H1 (cell line): ENCODE measurements around the gene TSPAN15. TPM values are rescaled to one million over a fixed set of nuclear protein-coding genes. Genes with fewer than 3 reads are reported as not detected.

Experiments
- CTCF ChIA-PET: fragments of 300-600 bp; sonication (Branson Sonifier 250); formaldehyde crosslinking; loops from one replicate; lab custom pipeline; 2021; ENCODE audit not compliant: partially characterized antibody; lab: Charles Lee
- POLR2A ChIA-PET: fragments of 300-600 bp; sonication (Branson Sonifier 250); formaldehyde crosslinking; loops from one replicate; lab custom pipeline; 2021; ENCODE audit warnings: inconsistent platforms; ENCODE audit not compliant: partially characterized antibody; lab: Charles Lee
- DNase-seq, 2 experiments: peaks; one replicate each; pipeline versions ENCODE4 v3.0.0 to v3.0.0-alpha.2; 2010 to 2022; ENCODE audit warnings: low spot score in 2 of 2, low read depth in 1 of 2, mixed read lengths in 1 of 2
- FAIRE-seq: peaks from 2 replicates; lab custom pipeline; 2011; peaks lifted over from hg19 to GRCh38; lab: Jason Lieb, UNC
- H2AFZ ChIP-seq: 2 replicates; pipeline ENCODE4 v1.8.1; 2012; ENCODE audit warnings: low read length, inconsistent platforms
- H2AK5ac ChIP-seq: 2 replicates; pipeline ENCODE4 v1.6.1; 2013; ENCODE audit warnings: low read depth, low read length
- H2BK120ac ChIP-seq: replicated peaks from 2 replicates; pipeline ENCODE3; 2013; ENCODE audit warnings: low read depth, low read length, inconsistent platforms
- H2BK12ac ChIP-seq: 2 replicates; pipeline ENCODE4 v1.6.1; 2013; ENCODE audit warnings: low read depth, low read length
- H2BK15ac ChIP-seq: 2 replicates; pipeline ENCODE4 v1.6.1; 2013; ENCODE audit warnings: low read length
- H2BK20ac ChIP-seq: 2 replicates; pipeline ENCODE4 v1.6.1; 2013; ENCODE audit warnings: low read length
- H2BK5ac ChIP-seq: 2 replicates; pipeline ENCODE4 v1.6.1; 2013; ENCODE audit warnings: low read depth, low read length
- H3K14ac ChIP-seq: 2 replicates; pipeline ENCODE4 v1.6.1; 2013; ENCODE audit warnings: inconsistent platforms; ENCODE audit not compliant: insufficient read length
- H3K18ac ChIP-seq: 2 replicates; pipeline ENCODE4 v1.6.1; 2013; ENCODE audit warnings: low read length; ENCODE audit errors: extremely low read depth
- H3K23ac ChIP-seq: 2 replicates; pipeline ENCODE4 v1.6.1; 2013; ENCODE audit warnings: inconsistent platforms; ENCODE audit not compliant: insufficient read length
- H3K23me2 ChIP-seq: 2 replicates; pipeline ENCODE4 v1.6.1; 2013; ENCODE audit warnings: low read depth, low read length
- H3K27ac ChIP-seq: 2 replicates; pipeline ENCODE4 v1.6.1; 2011; ENCODE audit warnings: low read depth, low read length, inconsistent platforms
- H3K27me3 ChIP-seq, 4 experiments: replicated peaks in 1 of 4; 1 replicate in 1 of 4; 2 replicates in 3 of 4; pipeline versions ENCODE4 v1.6.1 to v1.8.1; 2011 to 2013; ENCODE audit warnings: low read length in 3 of 4, mild to moderate bottlenecking in 3 of 4, inconsistent platforms in 2 of 4, mixed read lengths in 2 of 4, moderate library complexity in 1 of 4; ENCODE audit not compliant: control insufficient read depth in 3 of 4, insufficient read depth in 3 of 4; ENCODE audit errors: extremely low read depth in 1 of 4
- H3K36me3 ChIP-seq, 4 experiments: 2 replicates each; pipeline versions ENCODE4 v1.6.1 to v1.8.1; 2011 to 2013; ENCODE audit warnings: mild to moderate bottlenecking in 4 of 4, low read length in 3 of 4, moderate library complexity in 2 of 4, control low read depth in 1 of 4, inconsistent platforms in 1 of 4; ENCODE audit not compliant: insufficient read depth in 4 of 4, control insufficient read depth in 2 of 4
- H3K4ac ChIP-seq: replicated peaks from 2 replicates; pipeline ENCODE3; 2013; ENCODE audit warnings: low read length, low read depth, mixed read lengths, inconsistent platforms; ENCODE audit not compliant: insufficient read length
- H3K4me1 ChIP-seq, 4 experiments: replicated peaks in 1 of 4; 1 replicate in 1 of 4; 2 replicates in 3 of 4; pipeline versions ENCODE4 v1.6.1 to v1.8.1; 2011 to 2013; ENCODE audit warnings: low read length in 3 of 4, inconsistent platforms in 2 of 4, mixed read lengths in 1 of 4; ENCODE audit not compliant: insufficient read depth in 4 of 4, control insufficient read depth in 3 of 4
- H3K4me2 ChIP-seq, 2 experiments: 2 replicates each; pipeline versions ENCODE4 v1.6.1 to v1.8.1; 2011 to 2013; ENCODE audit warnings: low read depth in 2 of 2, low read length in 2 of 2, control low read depth in 1 of 2, inconsistent platforms in 1 of 2, mild to moderate bottlenecking in 1 of 2; ENCODE audit not compliant: insufficient read depth in 1 of 2
- H3K4me3 ChIP-seq, 4 experiments: fragments of 200-600, 300-600 bp in 1 of 4; sonication (generic), shearing (Covaris generic), sonication (Bioruptor Twin) in 1 of 4; 2 replicates each; pipeline versions ENCODE4 v1.5.1 to v1.8.1; 2011 to 2016; ENCODE audit warnings: low read length in 4 of 4, low read depth in 3 of 4, control low read depth in 2 of 4, inconsistent platforms in 2 of 4, mild to moderate bottlenecking in 2 of 4, mixed read lengths in 1 of 4, moderate library complexity in 1 of 4; ENCODE audit not compliant: insufficient read depth in 2 of 4; ENCODE audit errors: extremely low read depth in 1 of 4
- H3K56ac ChIP-seq: replicated peaks from 2 replicates; pipeline ENCODE3; 2013; ENCODE audit warnings: low read depth, mild to moderate bottlenecking, mixed read lengths, low read length, inconsistent platforms; ENCODE audit not compliant: insufficient read length
- H3K79me1 ChIP-seq: 2 replicates; pipeline ENCODE4 v1.6.1; 2013; ENCODE audit warnings: low read depth, low read length, control low read depth
- H3K79me2 ChIP-seq, 2 experiments: 2 replicates each; pipeline versions ENCODE4 v1.6.1 to v1.8.1; 2012 to 2013; ENCODE audit warnings: low read length in 2 of 2, mild to moderate bottlenecking in 2 of 2, inconsistent platforms in 1 of 2; ENCODE audit not compliant: insufficient read depth in 2 of 2, control insufficient read depth in 1 of 2
- H3K9ac ChIP-seq, 4 experiments: replicated peaks in 1 of 4; 1 replicate in 1 of 4; 2 replicates in 3 of 4; pipeline versions ENCODE4 v1.6.1 to v1.8.1; 2011 to 2013; ENCODE audit warnings: low read depth in 3 of 4, low read length in 3 of 4, control low read depth in 2 of 4, mild to moderate bottlenecking in 2 of 4, moderate library complexity in 2 of 4, inconsistent platforms in 1 of 4; ENCODE audit errors: extremely low read depth in 1 of 4
- H3K9me3 ChIP-seq, 2 experiments: 2 replicates each; pipeline versions ENCODE4 v1.6.1 to v1.8.1; 2012 to 2013; ENCODE audit warnings: mild to moderate bottlenecking in 2 of 2, moderate library complexity in 2 of 2, control low read depth in 1 of 2, inconsistent platforms in 1 of 2, low read depth in 1 of 2, low read length in 1 of 2, mixed read lengths in 1 of 2; ENCODE audit not compliant: insufficient read depth in 2 of 2
- H4K20me1 ChIP-seq, 2 experiments: replicated peaks in 1 of 2; 2 replicates each; pipeline versions ENCODE3 to v1.8.1; 2011 to 2013; ENCODE audit warnings: inconsistent platforms in 2 of 2, low read length in 2 of 2, mild to moderate bottlenecking in 1 of 2; ENCODE audit not compliant: insufficient read depth in 2 of 2, control insufficient read depth in 1 of 2
- H4K5ac ChIP-seq: 2 replicates; pipeline ENCODE4 v1.6.1; 2013; ENCODE audit warnings: low read length, low read depth, mixed read lengths, inconsistent platforms; ENCODE audit not compliant: insufficient read length
- H4K8ac ChIP-seq: 2 replicates; pipeline ENCODE4 v1.8.0; 2013; ENCODE audit warnings: mild to moderate bottlenecking, moderate library complexity, low read length, inconsistent platforms; ENCODE audit not compliant: insufficient read depth; ENCODE audit errors: extremely low read depth
- H4K91ac ChIP-seq: replicated peaks from 2 replicates; pipeline ENCODE3; 2013; ENCODE audit warnings: low read length, mixed read lengths, inconsistent platforms; ENCODE audit not compliant: insufficient read length
- RNF2 ChIP-seq: fragments of 200-900, 300-1000 bp; sonication (generic); IDR thresholded peaks from 2 replicates; pipeline ENCODE4 v1.7.1; 2016; ENCODE audit warnings: borderline replicate concordance, low read depth, mild to moderate bottlenecking, antibody characterized with exemption, low read length; ENCODE audit not compliant: poor library complexity, severe bottlenecking; ENCODE audit errors: missing control alignments
- TEAD4 ChIP-seq: IDR thresholded peaks from 2 replicates; pipeline ENCODE4 v1.6.1; 2012; ENCODE audit warnings: low read depth, low read length, inconsistent platforms, mixed read lengths
- WGBS, 2 experiments: shearing (Covaris generic) in 1 of 2; methylation state at CpG; one replicate each; pipeline versions ENCODE4 v1.1.6 to v1.1.7; 2013 to 2015; ENCODE audit warnings: low lambda C conversion rate in 2 of 2, mixed read lengths in 2 of 2, inconsistent platforms in 1 of 2, low coverage in 1 of 2, missing lambda C conversion rate in 1 of 2; ENCODE audit not compliant: insufficient replicate concordance in 2 of 2, insufficient coverage in 1 of 2, insufficient read length in 1 of 2; ENCODE audit errors: extremely low coverage in 1 of 2, missing lambda C conversion rate in 1 of 2; 5-methylcytosine and 5-hydroxymethylcytosine counted together
- polyA plus RNA-seq, 7 experiments: library from polyadenylated mRNA; depleted of rRNA in 3 of 7; stranded (reverse) in 5 of 7; unstranded in 2 of 7; fragments of >200 nt in 5 of 7; fragments of 200-250 nt in 2 of 7; gene quantifications; 1 replicate in 5 of 7; 2 replicates in 1 of 7; 4 replicates in 1 of 7; pipeline versions ENCODE4 v1.2.1 to v1.2.3, GENCODE V29; 2011 to 2013; ENCODE audit warnings: missing spikeins in 2 of 7, mixed read lengths in 2 of 7
- total RNA-seq: library from RNA; stranded (reverse); fragmentation: NEBNext Ultra II Directional; extraction: Animal tissue kit (Norgen Biotek cat#: 25700); gene quantifications from 2 replicates; pipeline ENCODE4 v1.2.1, GENCODE V29; 2021

TSPAN15 gene
- total and polyA plus RNA-seq, 2 of the 8 experiments (the other 6 are each of a cell fraction or from before 2014, with no cell fraction given) = 9.7 to 20.0 TPM

GRCh38 chr10:69500864-69501468, 49.7 kb downstream of the TSPAN15 start:
- Histone ChIP-seq H3K27me3 (no peaks in the 10 kb centered on the region), H2BK15ac (no peak overlapping the region), H3K4me1 (no peaks in the 10 kb centered on the region), H2AFZ (no peak overlapping the region), H3K79me1 (no peaks in the 10 kb centered on the region), H3K36me3 (no peaks in the 10 kb centered on the region), H3K14ac (no peak overlapping the region), H4K20me1 (peaks cover 3 to 4% of the 10 kb centered on the region in 2 experiments), H4K8ac (no peak overlapping the region), H3K23ac (no peak overlapping the region), H2BK5ac (no peak overlapping the region), H2AK5ac (no peak overlapping the region), H3K18ac (no peak overlapping the region), H3K4me2 (no peak overlapping the region), H3K23me2 (no peaks in the 10 kb centered on the region), H3K79me2 (no peaks in the 10 kb centered on the region), H4K91ac (no peak overlapping the region), H2BK12ac (no peak overlapping the region), H3K9me3 (no peaks in the 10 kb centered on the region), H4K5ac (no peak overlapping the region), H3K56ac (no peak overlapping the region), H3K9ac (no peak overlapping the region), H2BK20ac (no peak overlapping the region), H3K4me3 (no peak overlapping the region), H2BK120ac (no peak overlapping the region), H3K27ac (no peak overlapping the region), H3K4ac (no peak overlapping the region)
- ChIA-PET POLR2A (no interaction called here), CTCF (interaction anchor here (1.1 to 9.1 kb wide), 3 partner anchors 15 to 87 kb away, joined by 3 to 52 read pairs (median 7); partner anchors contain the start of gene TSPAN15)
- TF ChIP-seq TEAD4 (no peak), RNF2 (no peak)
- DNase-seq = no peak
- 88% methylated on average over 12 of the region's 12 CpGs; no CpG with 5 or more reads in 1 of the 2 experiments for WGBS, 2 experiments
- no peak for FAIRE-seq
